ENCODE data around the gene CD300LF.

Gene CD300LF

GRCh38 chr17:74745548-74746177 lies 32.9 kb upstream of the CD300LF start:
- DNase-seq, result no peak

- peak; percentile 87 for DNase-seq
These were observed 32.2 kb upstream of the CD300LF start for GRCh38 chr17:74744714-74745547.

DNA sequence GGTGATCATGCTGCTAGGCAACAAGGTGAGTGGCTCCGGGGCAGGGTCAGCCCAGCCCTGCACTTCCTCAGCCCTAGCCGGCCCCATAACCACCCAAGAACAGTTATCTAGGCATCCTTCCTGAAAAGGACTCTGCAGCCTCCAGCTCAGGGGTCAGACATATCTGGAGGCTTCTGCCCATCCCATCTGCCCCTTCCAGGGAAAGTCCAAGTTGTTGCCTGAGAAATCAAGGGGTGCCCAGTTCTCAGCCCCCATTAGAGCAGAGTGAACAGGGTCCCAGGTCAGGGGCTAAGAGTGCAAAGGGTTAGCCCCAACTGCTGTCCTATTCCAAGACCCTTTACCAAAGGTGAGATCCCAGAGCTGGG lies 31.6 kb upstream of the CD300LF start:
- DNase-seq, result no peak

- DNase-seq, result no peak
These were observed 31.0 kb upstream of the CD300LF start for GRCh38 chr17:74743755-74744154.

GRCh38 chr17:74742978-74743545 lies 30.3 kb upstream of the CD300LF start:
- DNase-seq, result no peak

DNA sequence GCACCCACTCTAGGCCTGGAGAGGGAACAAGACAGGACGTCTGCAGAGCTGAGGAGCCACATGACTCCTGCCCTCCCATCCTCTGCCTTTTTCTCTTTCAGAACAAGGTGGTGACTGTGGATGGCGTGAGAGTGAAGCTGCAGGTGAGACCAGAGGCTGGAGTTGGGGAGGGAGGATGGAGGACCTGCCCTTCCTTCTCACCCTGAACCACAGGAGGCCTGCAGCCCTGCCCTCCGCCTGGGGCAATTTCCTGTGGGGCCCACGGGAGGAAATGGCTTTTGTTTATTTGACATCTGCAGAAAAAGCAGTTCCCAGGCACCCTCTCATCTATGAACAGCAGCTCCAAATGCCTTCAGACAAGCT lies 29.4 kb upstream of the CD300LF start:
- DNase-seq, result peak; percentile 61

DNA sequence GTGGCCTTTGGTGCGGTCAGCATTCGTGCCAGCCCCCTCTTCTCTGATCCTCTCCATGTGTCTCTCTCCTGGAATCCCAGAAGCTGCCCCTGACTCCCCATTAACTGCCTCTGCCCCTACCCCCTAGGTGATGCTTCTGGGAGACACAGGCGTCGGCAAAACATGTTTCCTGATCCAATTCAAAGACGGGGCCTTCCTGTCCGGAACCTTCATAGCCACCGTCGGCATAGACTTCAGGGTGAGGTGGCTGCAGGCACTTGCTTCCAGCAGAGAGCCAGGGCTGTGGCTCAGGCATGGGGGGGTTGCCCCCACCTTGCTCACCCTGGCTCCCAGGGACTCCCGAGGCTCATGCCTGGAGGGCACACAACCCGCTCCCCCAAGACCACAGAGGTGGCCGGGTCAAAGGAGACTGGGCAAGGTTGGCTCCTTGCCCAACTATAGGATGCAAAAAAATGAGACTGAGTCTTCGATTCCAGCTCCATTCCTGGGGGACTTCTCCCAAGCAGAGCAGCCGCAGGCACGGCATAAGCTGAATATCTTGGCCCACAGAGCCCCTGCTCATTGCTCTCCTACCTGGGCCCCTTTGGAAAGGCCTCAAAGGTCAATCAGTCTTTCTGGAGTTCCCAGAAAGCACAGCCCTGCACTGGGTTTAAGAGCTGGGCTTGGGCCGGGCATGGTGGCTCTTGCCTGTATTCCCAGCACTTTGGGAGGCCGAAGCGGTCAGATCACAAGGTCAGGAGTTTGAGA lies 28.1 kb upstream of the CD300LF start:
- DNase-seq, result no peak

- DNase-seq, result no peak
These were observed 27.4 kb upstream of the CD300LF start for GRCh38 chr17:74740173-74740572.

DNA sequence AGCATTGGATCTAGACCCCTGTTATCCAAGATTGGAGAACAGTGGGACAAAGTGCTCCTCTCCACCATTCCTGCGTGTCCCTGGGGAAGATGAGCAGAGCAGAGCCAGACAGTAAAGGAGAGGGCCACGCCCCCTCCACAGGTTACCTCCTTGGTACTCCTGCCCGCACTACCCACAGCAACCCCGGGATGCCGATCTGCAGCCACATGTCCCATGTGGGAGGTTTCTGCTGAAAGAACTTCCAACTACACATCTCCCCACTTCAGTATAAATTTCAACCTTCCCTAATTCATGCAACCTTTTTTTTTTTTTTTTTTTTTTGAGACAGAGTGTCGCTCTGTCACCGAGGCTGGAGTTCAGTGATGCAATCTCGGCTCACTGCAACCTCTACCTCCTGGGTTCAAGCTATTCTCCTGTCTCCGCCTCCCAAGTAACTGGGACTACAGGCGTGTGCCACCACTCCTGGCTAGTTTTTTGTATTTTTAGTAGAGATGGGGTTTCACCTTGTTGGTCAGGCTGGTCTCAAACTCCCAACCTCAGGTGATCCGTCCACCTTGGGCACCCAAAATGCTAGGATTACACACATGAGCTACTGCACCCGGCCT lies 26.6 kb upstream of the CD300LF start:
- DNase-seq, result no peak

DNA sequence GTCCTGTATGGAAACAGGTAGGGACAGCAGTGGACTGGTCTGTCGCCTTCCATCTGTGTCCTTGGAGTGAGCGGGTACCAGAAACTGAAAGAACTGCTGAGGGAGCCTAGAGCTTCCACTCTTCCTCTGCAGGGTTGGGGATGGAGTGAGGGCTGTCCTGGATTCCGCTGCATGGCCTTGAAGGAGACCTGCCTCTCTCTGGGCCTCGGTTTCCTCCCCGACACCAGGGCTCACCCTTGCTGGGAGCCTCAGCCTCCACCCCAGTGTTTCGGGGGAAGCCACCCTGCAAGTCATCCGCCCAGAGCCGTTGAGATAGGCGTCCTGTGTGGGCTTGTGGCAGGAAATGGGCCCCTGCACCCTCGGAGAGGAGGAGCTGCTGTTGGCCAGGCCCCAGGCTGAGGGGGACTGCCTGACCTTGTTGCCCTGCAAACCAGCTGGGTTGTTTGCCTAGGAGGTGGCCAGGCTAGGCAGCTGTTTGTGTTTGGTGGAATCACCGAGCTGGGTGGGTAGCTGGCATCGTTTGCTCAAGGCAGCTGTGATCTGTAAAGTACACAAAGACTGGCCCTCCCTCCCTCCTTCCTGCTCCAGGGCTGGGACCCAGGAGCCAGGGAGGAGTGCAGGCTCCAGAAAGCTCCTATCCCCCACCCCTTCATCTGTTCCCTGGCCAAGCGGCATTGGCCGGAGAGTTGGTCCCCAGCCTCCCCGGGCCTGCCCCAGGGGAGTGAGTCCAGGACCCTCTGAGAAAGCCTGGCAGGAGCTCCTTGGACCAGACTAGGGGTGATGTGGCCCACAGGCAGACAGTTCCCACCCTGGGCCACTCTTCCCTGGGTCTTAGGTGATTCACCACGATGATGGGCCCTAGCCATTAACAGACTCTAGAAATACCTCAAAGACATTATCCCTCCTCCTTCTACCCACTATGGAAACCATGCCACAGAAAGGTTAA lies 25.6 kb upstream of the CD300LF start:
- DNase-seq, result peak; percentile 82

DNA sequence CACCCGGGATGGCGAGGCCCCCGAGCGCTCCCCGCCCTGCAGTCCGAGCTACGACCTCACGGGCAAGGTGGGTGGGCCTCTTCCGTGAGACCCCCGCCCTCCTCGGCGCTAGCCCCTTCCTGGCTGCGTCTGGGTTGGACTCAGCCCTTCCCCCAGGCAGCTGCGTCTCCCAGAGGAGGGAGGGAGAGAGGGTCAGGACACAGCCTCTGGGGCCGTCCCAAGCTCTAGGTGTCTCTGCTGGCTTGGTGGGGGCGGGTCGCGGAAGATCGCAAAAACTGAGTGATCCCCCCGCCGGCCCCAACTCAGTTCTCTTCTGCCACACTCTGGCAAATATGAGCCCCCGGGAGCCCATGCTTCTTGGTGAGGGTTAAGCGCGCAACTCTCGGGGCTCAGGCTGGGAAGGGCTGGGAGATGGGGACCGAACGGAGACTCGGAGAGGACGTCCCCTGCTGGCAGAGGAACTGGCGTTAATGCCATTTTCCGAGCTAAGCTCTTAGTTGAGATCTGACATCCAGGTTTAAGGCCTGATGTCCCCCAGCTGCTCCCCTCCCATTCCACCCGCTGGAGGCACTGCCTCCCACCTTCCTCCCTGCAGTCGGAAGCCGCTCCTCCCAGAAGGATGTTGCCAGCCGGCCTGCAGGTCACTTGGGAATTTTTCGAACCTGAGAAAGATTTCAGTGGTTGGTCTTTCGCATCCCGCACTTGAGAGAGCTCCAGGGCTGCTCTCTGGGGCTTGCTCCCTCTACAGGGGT lies 24.8 kb upstream of the CD300LF start:
- DNase-seq, result peak; percentile 55

DNA sequence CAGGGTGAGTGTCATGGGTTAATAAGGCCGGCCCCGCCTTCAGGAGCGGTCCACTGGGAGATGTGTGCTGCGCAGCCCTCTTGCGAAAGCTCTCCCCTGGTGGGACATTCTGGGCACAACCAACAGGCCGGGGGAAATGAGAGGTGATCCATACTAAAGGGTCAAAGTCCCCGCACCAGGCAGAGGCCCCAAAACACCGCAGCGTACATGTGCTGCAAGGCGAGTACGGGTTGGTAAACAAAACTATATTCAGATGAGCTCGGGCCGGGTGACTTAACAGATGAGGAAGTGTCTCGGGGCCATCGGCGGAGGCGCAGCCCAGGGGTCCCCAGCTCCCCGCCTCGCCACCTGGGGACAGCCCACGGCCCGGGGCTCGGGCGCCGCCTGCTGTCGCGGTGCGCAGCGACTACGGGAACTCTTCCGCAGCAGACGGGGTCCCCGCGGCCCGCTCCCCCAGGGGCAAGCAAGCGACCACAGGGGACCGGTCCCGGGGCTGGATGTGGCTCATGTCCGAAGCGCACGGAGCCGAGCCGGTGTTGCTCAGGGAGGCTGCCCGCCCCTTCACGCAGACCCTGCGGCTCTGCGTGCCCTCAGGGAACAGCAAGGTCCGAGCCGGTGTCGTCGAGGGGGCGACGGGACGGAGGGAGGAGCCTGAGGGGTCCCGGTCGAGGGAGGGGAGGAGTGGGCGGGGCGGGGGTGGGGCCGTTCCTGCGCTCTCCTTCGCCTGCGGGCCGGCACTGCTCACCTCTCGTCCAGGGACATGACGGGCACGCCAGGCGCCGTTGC lies 24.0 kb upstream of the CD300LF start, which contains the start of gene RAB37:
RAB37 (plus strand) TSS at position 744 of the 786 bp plus-strand sequence; CDS start at position 761, 17 bp downstream.
- peak; percentile 62 for DNase-seq

DNA sequence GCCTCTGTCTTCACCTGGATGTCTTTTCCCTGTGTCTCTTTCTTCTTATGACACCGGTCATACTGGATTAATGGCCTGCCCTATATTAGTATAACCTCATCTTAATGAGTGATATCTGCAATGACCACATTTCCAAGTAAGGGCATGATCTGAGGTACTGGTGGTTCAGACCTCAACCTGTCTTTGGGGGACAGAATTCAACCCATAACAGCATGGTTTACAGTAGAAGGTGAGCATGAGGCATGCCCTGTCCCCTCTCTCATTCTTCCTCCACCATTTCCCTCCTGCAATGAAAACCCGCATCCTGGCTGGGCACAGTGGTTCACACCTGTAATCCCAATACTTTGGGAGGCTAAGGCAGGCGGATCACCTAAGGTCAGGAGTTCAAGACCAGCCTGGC lies 21.5 kb upstream of the CD300LF start:
- DNase-seq, result no peak

DNA sequence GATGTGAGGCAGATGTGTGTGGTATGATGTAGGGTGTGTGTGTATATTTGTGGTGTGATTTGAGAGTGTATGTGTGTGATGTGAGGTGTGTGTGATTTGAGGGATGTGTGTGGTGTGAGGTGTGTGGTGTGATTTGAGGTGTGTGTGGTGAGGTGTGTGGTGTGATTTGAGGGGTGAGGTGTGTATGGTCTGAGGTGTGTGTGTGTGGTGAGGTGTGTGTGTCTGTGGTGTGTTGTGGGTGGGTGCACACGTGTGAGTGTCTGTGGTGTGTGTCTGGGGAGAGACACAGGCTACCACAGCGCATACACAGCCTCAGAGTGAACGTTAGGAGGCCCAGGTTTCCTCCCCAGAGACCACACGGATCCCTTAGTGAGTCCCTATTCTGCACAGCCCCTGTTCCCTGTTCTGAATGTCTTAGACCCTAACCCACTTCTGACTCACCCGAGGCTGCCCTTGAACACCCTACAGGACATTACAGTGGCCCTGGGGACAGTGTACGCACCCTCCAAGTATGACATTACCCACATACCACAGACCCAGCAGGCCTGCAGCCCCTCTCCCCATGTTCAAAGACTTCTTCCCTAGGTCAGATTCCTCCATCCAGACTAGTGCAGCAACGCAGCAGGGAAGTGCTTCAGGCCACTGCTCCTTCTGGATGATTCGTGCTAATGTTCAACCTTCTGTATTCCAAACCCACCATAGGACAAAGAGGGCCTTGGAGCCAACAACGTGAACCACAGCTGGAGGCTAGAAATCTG lies 20.8 kb upstream of the CD300LF start:
- DNase-seq, result peak; percentile 47

DNA sequence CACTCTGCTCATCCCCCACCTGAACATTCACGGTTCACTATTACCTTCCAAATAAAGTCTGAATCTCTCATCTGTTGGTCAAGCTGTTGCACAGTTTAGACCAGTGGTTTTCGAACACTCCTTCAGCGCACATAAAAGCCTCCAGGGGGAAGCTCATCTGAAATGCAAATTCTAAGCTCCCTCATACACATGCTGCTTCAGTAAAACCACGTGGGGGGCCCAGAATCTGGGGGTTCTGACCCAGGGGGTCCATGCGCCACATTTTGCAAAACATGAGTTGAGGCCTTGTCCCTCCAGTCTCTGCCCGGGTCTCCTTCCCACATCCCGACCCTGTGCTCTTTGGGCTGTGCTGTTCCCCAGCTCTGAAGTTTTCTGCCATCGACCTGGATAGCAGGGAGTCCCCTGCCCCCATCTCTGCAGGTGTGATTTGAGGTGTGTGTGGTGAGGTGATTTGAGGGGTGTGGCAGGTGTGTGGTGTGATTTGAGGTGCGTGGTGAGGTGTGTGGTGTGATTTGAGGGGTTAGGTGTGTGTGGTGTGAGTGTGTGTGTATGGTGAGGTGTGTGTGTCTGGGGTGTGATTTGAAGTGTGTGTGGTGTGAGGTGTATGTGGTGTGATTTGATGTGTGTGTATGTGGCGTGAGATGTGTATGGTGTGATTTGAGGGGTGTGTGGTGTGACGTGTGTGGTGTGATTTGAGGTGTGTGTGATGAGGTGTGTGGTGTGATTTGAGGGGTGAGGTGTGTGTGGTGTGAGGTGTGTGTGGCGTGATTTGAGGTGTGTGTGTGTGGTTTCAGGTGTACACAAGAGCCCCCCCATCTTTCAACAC lies 19.5 kb upstream of the CD300LF start:
- DNase-seq, result no peak

DNA sequence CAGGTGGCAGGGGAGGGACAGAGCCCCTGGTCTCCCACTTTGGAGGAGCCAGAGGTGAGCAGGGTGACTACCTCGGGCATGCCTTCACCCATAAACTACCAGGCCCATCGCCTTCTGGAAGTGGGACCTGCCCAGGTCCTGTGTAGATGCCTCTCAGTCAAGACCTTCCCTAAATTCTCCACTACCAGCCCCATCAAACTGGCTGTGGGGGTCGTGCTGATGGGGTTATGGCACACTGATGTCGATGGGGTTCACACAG lies 18.6 kb upstream of the CD300LF start:
- no peak for DNase-seq

DNA sequence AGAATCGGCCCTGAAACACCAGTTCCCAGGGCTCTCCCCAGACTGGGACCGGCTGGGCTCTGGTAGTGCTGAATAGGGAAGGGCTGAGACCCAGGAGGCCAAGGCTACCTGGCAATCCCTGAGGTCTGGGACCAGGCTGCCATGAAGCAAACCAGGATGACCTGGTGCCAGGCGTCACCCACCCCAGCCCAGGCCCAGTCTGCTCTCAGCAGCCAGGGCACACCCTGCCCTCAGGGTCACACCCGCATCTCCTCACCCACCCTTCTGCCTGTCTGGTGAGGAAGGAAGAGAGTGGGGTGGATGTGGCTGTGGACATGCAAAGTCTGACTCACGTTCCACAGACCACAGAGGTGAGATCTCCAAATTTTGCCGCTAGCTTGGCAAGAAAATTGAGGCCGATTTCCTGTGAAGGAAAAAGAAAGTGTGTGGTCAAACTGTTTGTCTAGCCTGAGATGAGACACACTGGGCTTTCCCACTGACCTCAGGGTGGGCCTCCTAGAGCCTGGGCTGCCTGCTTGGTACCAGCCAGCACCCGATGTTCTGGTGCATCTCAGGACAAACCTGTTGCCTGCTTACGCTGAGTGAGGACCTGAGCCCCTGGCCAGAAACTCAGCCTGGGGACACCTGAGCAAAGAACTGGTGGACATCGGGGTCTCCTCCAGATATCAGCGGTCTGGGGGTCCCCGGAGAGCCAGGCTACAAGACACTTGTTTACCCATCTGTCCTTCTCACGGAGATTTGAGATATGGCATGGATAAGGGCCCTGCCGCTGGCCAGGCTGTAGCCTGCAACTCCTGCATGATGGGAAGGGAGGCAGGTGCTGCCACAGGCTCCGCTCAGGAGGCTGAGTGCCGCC lies 18.0 kb upstream of the CD300LF start:
- DNase-seq, result peak; percentile 75

GRCh38 chr17:74729866-74730265 lies 17.1 kb upstream of the CD300LF start:
- DNase-seq, result no peak

All from CD4-positive, alpha-beta T cell treated with Interleukin-10 for 1 hour (primary cell).